Endothelial cell of umbilical vein (primary cell): ENCODE results near the gene DIABLO.

Source experiments
- EZH2 ChIP-seq: IDR thresholded peaks from 2 replicates; pipeline ENCODE4 v1.6.1; 2012; ENCODE audit warnings: borderline replicate concordance, low read depth, mild to moderate bottlenecking, moderate library complexity, low read length, inconsistent platforms; ENCODE audit not compliant: severe bottlenecking
- JUN ChIP-seq: IDR thresholded peaks from 2 replicates; pipeline ENCODE4 v1.6.1; 2011; ENCODE audit warnings: borderline replicate concordance, low read depth; ENCODE audit not compliant: insufficient read length, insufficient read depth
- MYC ChIP-seq: IDR thresholded peaks from one replicate; pipeline ENCODE4 v1.6.1; 2011; ENCODE audit warnings: mild to moderate bottlenecking, low read depth, low read length
- POLR2A ChIP-seq: IDR thresholded peaks from 2 replicates; pipeline ENCODE4 v1.6.1; 2012; ENCODE audit warnings: low read depth, mild to moderate bottlenecking, control low read depth, low read length
- POLR2AphosphoS5 ChIP-seq: IDR thresholded peaks from 2 replicates; pipeline ENCODE4 v1.6.1; 2012; ENCODE audit warnings: low read depth, mild to moderate bottlenecking, control low read depth, low read length, moderate library complexity; ENCODE audit not compliant: insufficient read depth
- TF ChIP-seq, protein P1 (sequence below), 2 donors: IDR thresholded peaks; 1 replicate in 1 of 2; 2 replicates in 1 of 2; pipeline ENCODE4 v1.5.1; 2011; ENCODE audit warnings: low read length in 2 of 2, mild to moderate bottlenecking in 2 of 2, moderate library complexity in 2 of 2, control low read depth in 1 of 2, inconsistent platforms in 1 of 2, low read depth in 1 of 2; ENCODE audit not compliant: insufficient read depth in 1 of 2; ENCODE audit errors: extremely low read depth in 1 of 2
- TF ChIP-seq, protein P2 (sequence below): IDR thresholded peaks from 2 replicates; pipeline ENCODE4 v1.6.1; 2011; ENCODE audit not compliant: insufficient read depth, insufficient read length

DNA sequence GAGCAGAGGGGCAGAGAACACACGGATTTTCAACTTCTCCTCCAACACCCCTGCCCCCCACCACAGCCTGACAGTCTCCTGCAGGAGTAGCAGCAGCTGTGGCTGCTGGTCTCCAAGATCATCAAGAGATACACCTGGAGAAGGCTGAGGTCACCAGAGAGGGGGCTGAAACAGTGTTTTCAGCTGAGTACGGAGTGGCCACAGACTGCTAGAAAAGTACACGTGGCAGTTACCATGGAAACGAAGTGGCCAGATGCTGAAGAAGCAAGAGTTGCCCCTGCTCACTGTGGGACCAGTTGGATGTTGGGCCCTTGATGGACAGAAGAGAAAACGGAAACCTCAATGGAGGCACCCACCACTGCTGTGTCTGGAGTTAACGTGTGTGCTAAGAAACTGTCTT is 4.9 kb upstream of the DIABLO start:
- TF ChIP-seq POLR2AphosphoS5 (no peak), POLR2A (no peak), JUN (no peak), MYC (no peak), EZH2 (no peak)
- TF ChIP-seq, protein P1, sequence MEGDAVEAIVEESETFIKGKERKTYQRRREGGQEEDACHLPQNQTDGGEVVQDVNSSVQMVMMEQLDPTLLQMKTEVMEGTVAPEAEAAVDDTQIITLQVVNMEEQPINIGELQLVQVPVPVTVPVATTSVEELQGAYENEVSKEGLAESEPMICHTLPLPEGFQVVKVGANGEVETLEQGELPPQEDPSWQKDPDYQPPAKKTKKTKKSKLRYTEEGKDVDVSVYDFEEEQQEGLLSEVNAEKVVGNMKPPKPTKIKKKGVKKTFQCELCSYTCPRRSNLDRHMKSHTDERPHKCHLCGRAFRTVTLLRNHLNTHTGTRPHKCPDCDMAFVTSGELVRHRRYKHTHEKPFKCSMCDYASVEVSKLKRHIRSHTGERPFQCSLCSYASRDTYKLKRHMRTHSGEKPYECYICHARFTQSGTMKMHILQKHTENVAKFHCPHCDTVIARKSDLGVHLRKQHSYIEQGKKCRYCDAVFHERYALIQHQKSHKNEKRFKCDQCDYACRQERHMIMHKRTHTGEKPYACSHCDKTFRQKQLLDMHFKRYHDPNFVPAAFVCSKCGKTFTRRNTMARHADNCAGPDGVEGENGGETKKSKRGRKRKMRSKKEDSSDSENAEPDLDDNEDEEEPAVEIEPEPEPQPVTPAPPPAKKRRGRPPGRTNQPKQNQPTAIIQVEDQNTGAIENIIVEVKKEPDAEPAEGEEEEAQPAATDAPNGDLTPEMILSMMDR (IDR thresholded peaks at IDR 0.05; ENCODE audit: extremely low read depth in 1 of 2, insufficient read depth in 1 of 2, low read depth in 1 of 2, low read length in 2 of 2): no peak
- TF ChIP-seq, protein P2, sequence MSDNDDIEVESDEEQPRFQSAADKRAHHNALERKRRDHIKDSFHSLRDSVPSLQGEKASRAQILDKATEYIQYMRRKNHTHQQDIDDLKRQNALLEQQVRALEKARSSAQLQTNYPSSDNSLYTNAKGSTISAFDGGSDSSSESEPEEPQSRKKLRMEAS: no peak
